NB4 (cell line): Measurements from ENCODE around the gene UBE2QL1.

Experiments
- DNase-seq: peaks from one replicate; pipeline ENCODE4 v3.0.0; 2010; ENCODE audit warnings: low read depth
- H3K4me3 ChIP-seq: one replicate; pipeline ENCODE4 v1.5.1; 2011; ENCODE audit warnings: mild to moderate bottlenecking, low read depth, low read length, moderate library complexity
- CTCF ChIP-seq: IDR thresholded peaks from one replicate; pipeline ENCODE4 v1.5.1; 2012; ENCODE audit warnings: low read depth, low read length
- MAX ChIP-seq: IDR thresholded peaks from 2 replicates; pipeline ENCODE4 v1.6.1; 2011; ENCODE audit warnings: low read depth, low read length
- MYC ChIP-seq: IDR thresholded peaks from 2 replicates; pipeline ENCODE4 v1.6.1; 2011; ENCODE audit warnings: low read depth, low read length
- POLR2A ChIP-seq: IDR thresholded peaks from 2 replicates; pipeline ENCODE4 v1.6.1; 2011; ENCODE audit warnings: mild to moderate bottlenecking; ENCODE audit not compliant: insufficient read length; ENCODE audit errors: extremely low read depth

Gene UBE2QL1

GRCh38 chr5:6432206-6432605, 16.5 kb upstream of the UBE2QL1 start:
- no peak overlapping the region for H3K4me3 ChIP-seq
- TF ChIP-seq MAX (no peak), CTCF (no peak), POLR2A (no peak), MYC (no peak)
- DNase-seq = no peak

GRCh38 chr5:6434731-6435130, 13.9 kb upstream of the UBE2QL1 start:
- no peak overlapping the region for H3K4me3 ChIP-seq
- TF ChIP-seq MYC (no peak), CTCF (no peak), MAX (no peak)
- DNase-seq = no peak

GRCh38 chr5:6435356-6435755, 13.3 kb upstream of the UBE2QL1 start:
- peak; percentile 22 for DNase-seq
- no peak overlapping the region for H3K4me3 ChIP-seq
- peak; percentile 49 for TF ChIP-seq CTCF
- TF ChIP-seq POLR2A = no peak

GRCh38 chr5:6436715-6437331, 11.8 kb upstream of the UBE2QL1 start:
- TF ChIP-seq CTCF (no peak), MAX (no peak), MYC (no peak), POLR2A (no peak)
- H3K4me3 ChIP-seq = no peak overlapping the region
- no peak for DNase-seq

GRCh38 chr5:6439588-6440550, 8.8 kb upstream of the UBE2QL1 start:
- no peak for TF ChIP-seq POLR2A
- no peak for TF ChIP-seq CTCF
- no peak for TF ChIP-seq MYC
- TF ChIP-seq MAX = no peak
- DNase-seq = no peak
- H3K4me3 ChIP-seq = no peak overlapping the region
